HepG2 (cell line): Measurements from ENCODE around the gene PAPOLB.

ENCODE experiments used
- CEBPB ChIP-seq: IDR thresholded peaks from 2 replicates; pipeline ENCODE4 v1.6.1; 2011; ENCODE audit warnings: low read depth, low read length, improper control_type of control experiment, borderline replicate concordance
- CTCF ChIP-seq: sonication (generic); formaldehyde crosslinking; IDR thresholded peaks from 2 replicates; pipeline ENCODE4 v1.5.0; 2020; ENCODE audit warnings: mild to moderate bottlenecking, missing genetic modification reagents, moderate library complexity
- HDAC6 ChIP-seq: fragments of 200-600 bp; sonication (generic); IDR thresholded peaks from 2 replicates; pipeline ENCODE4 v1.7.0; 2017; ENCODE audit warnings: mild to moderate bottlenecking, antibody characterized with exemption, low read length, low read depth
- MXI1 ChIP-seq: IDR thresholded peaks from 3 replicates; pipeline ENCODE4 v1.6.1; 2012; ENCODE audit warnings: low read depth, low read length, inconsistent platforms, borderline replicate concordance
- POLR2A ChIP-seq, 2 experiments: IDR thresholded peaks; 2 replicates each; pipeline ENCODE4 v1.6.1; 2011; ENCODE audit warnings: low read depth in 2 of 2, low read length in 2 of 2, mild to moderate bottlenecking in 1 of 2, moderate library complexity in 1 of 2; ENCODE audit not compliant: insufficient read depth in 1 of 2
- RELA ChIP-seq: sonication (generic); formaldehyde crosslinking; IDR thresholded peaks from 2 replicates; pipeline ENCODE4 v1.4.0; 2020; ENCODE audit warnings: missing genetic modification reagents
- TBL1XR1 ChIP-seq: fragments of 150-350 bp; IDR thresholded peaks from 2 replicates; pipeline ENCODE4 v1.6.1; 2014; ENCODE audit warnings: borderline replicate concordance, low read length; ENCODE audit not compliant: partially characterized antibody
- ZNF367 ChIP-seq: sonication (generic); formaldehyde crosslinking; IDR thresholded peaks from 2 replicates; pipeline ENCODE4 v1.4.0; 2020; ENCODE audit warnings: missing genetic modification reagents, borderline replicate concordance

DNA sequence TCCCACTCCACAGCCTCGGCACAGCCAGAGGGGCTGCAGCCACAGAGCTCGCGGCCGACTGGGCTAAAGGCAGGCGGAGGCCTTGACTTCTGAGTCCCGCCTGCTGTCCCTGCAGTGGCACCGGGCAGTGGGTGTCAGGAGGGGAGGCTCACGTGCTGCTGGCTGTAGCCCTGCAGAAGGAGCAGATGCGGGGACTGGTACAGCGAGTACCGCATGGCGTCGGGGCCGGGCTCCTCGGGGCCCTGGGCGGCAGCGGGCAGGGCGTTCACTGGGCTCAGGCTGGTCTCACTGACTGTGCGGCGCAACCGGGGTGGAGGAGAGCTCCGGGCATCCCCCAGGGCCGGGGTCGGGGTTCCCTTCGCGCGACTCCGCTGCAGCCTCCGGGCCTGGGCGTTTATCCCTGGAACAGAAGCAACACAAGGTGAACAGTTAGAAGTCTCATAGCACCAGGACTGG lies 25.6 kb downstream of the PAPOLB start:
- TF ChIP-seq TBL1XR1 (no peak), RELA (CRISPR knock-in tag) (no peak), HDAC6 (no peak), POLR2A (IDR thresholded peaks at IDR 0.05; ENCODE audit: insufficient read depth in 1 of 2, low read depth in 2 of 2, low read length in 2 of 2) (no peak), CEBPB (no peak), CTCF (CRISPR knock-in tag) (no peak), ZNF367 (CRISPR knock-in tag) (no peak), MXI1 (no peak)
